Epithelial cell of esophagus (primary cell): ENCODE data around the gene ETDB.
"Not testable (repeated sequence)": the region's sequence is repeated elsewhere in the genome, so short reads cannot be mapped to it uniquely, and the experiment has no call there.

Source experiments
- DNase-seq: peaks from one replicate; pipeline ENCODE4 v3.0.0; 2010; ENCODE audit warnings: low read depth
- H3K4me3 ChIP-seq: 2 replicates; pipeline ENCODE4 v1.5.1; 2011; ENCODE audit warnings: mild to moderate bottlenecking, low read length, control low read depth
- CTCF ChIP-seq: IDR thresholded peaks from 2 replicates; pipeline ENCODE4 v1.5.1; 2011; ENCODE audit warnings: low read depth, mild to moderate bottlenecking, low read length, control low read depth, inconsistent platforms; ENCODE audit not compliant: insufficient read depth; ENCODE audit errors: missing control alignments

ETDB gene

GRCh38 chrX:135120056-135120576 is at the start of gene ETDB:
ETDB (minus strand) TSS chrX:135120526; CDS start chrX:135119261, 1,265 bp downstream.
- DNase-seq, H3K4me3 ChIP-seq: not testable (repeated sequence)

GRCh38 chrX:135169534-135169933 is 49.2 kb upstream of the ETDB start:
- DNase-seq, H3K4me3 ChIP-seq: not testable (repeated sequence)

- no peak for DNase-seq
- no peak for TF ChIP-seq CTCF
- no peak overlapping the region for H3K4me3 ChIP-seq
Measured at GRCh38 chrX:135168486-135168885, 48.2 kb upstream of the ETDB start.

GRCh38 chrX:135154688-135155087 is 34.4 kb upstream of the ETDB start:
- not testable (repeated sequence) for DNase-seq, H3K4me3 ChIP-seq

GRCh38 chrX:135126145-135126544 is 5.8 kb upstream of the ETDB start:
- not testable (repeated sequence) for H3K4me3 ChIP-seq, DNase-seq

- not testable (repeated sequence) for H3K4me3 ChIP-seq, DNase-seq
Measured at GRCh38 chrX:135116064-135116463, 4.3 kb downstream of the ETDB start.

- DNase-seq: peak; percentile 2
- no peak overlapping the region for H3K4me3 ChIP-seq
- no peak for TF ChIP-seq CTCF
Measured at GRCh38 chrX:135114392-135114791, 5.9 kb downstream of the ETDB start.

GRCh38 chrX:135112743-135113142 is 7.6 kb downstream of the ETDB start:
- TF ChIP-seq CTCF: no peak
- no peak for DNase-seq

GRCh38 chrX:135112096-135112729 is 8.1 kb downstream of the ETDB start:
- H3K4me3 ChIP-seq: no peak overlapping the region
- DNase-seq: peak; percentile 40
- TF ChIP-seq CTCF: peak; percentile 74

More at GRCh38 chrX:135112743-135113142, 7.6 kb downstream of the ETDB start:
- H3K4me3 ChIP-seq: no peak overlapping the region

GRCh38 chrX:135109554-135109953 is 10.8 kb downstream of the ETDB start:
- DNase-seq: no peak
- no peak for TF ChIP-seq CTCF
- no peak overlapping the region for H3K4me3 ChIP-seq
